ENCODE measurements around the gene ZMYM3.
"Not testable (repeated sequence)": the region's sequence is repeated elsewhere in the genome, so short reads cannot be mapped to it uniquely, and the experiment has no call there.

DNA sequence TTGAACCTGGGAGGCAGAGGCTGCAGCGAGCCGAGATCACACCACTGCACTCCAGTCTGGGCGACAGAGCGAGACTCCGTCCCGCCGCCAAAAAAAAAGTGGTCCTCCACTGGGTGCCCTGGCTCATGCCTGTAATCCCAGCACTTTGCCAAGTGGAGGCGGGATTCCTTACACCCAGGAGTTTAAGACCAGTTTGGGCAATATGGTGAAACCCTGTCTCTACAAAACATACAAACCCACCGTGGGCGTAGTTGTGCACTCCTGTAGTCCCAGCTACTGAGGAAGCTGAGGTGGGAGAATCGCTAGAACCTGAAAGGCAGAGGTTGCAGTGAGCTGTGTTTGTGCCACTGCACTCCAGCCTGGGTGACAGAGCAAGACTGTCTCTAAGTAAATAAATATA lies 27.4 kb upstream of the ZMYM3 start:
- not testable (repeated sequence) for TF ChIP-seq FOXP1 (CRISPR knock-in tag; IDR thresholded peaks at IDR 0.05; ENCODE audit: borderline replicate concordance); PRRX2 (CRISPR knock-in tag; IDR thresholded peaks at IDR 0.05); SP1 (CRISPR knock-in tag; conservative IDR thresholded peaks at IDR 0.05); ELF4 (CRISPR knock-in tag; IDR thresholded peaks at IDR 0.05; ENCODE audit: low read depth); CREB1 (CRISPR knock-in tag; IDR thresholded peaks at IDR 0.05); ZNF263 (CRISPR knock-in tag; IDR thresholded peaks at IDR 0.05; ENCODE audit: low read depth)
- TF ChIP-seq, protein P1, sequence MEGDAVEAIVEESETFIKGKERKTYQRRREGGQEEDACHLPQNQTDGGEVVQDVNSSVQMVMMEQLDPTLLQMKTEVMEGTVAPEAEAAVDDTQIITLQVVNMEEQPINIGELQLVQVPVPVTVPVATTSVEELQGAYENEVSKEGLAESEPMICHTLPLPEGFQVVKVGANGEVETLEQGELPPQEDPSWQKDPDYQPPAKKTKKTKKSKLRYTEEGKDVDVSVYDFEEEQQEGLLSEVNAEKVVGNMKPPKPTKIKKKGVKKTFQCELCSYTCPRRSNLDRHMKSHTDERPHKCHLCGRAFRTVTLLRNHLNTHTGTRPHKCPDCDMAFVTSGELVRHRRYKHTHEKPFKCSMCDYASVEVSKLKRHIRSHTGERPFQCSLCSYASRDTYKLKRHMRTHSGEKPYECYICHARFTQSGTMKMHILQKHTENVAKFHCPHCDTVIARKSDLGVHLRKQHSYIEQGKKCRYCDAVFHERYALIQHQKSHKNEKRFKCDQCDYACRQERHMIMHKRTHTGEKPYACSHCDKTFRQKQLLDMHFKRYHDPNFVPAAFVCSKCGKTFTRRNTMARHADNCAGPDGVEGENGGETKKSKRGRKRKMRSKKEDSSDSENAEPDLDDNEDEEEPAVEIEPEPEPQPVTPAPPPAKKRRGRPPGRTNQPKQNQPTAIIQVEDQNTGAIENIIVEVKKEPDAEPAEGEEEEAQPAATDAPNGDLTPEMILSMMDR (IDR thresholded peaks at IDR 0.05): not testable (repeated sequence)
- TF ChIP-seq, protein P2, sequence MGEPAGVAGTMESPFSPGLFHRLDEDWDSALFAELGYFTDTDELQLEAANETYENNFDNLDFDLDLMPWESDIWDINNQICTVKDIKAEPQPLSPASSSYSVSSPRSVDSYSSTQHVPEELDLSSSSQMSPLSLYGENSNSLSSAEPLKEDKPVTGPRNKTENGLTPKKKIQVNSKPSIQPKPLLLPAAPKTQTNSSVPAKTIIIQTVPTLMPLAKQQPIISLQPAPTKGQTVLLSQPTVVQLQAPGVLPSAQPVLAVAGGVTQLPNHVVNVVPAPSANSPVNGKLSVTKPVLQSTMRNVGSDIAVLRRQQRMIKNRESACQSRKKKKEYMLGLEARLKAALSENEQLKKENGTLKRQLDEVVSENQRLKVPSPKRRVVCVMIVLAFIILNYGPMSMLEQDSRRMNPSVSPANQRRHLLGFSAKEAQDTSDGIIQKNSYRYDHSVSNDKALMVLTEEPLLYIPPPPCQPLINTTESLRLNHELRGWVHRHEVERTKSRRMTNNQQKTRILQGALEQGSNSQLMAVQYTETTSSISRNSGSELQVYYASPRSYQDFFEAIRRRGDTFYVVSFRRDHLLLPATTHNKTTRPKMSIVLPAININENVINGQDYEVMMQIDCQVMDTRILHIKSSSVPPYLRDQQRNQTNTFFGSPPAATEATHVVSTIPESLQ (CRISPR knock-in tag; IDR thresholded peaks at IDR 0.05): not testable (repeated sequence)
- TF ChIP-seq, protein P3, sequence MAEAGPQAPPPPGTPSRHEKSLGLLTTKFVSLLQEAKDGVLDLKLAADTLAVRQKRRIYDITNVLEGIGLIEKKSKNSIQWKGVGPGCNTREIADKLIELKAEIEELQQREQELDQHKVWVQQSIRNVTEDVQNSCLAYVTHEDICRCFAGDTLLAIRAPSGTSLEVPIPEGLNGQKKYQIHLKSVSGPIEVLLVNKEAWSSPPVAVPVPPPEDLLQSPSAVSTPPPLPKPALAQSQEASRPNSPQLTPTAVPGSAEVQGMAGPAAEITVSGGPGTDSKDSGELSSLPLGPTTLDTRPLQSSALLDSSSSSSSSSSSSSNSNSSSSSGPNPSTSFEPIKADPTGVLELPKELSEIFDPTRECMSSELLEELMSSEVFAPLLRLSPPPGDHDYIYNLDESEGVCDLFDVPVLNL (CRISPR knock-in tag; IDR thresholded peaks at IDR 0.05; ENCODE audit: borderline replicate concordance, low read depth): not testable (repeated sequence)
